Measurements from ENCODE around the gene COX4I1.

DNA sequence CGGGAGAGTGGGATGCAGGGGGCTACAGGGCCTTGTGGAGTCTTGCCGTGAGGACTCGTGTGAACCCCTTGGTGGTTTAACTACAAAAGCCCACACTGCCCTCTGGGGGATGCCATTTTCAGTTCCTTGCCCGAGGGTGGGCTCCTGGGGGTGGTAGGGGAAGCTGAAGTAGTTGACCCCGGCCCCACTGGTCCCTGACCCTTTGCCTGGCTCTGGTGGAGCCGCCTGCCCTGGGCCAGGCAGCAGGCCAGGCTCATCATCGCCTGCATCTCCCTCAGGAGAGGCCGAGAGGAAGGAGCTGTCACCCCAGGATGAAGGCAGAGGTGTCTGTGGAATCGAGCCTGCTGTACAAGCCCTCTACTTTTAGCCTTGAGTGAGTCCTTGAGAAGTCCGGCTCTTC is 10.2 kb downstream of the COX4I1 start:
- TF ChIP-seq POLR2A (IDR thresholded peaks at IDR 0.05): no peak
- TF ChIP-seq, protein P1, sequence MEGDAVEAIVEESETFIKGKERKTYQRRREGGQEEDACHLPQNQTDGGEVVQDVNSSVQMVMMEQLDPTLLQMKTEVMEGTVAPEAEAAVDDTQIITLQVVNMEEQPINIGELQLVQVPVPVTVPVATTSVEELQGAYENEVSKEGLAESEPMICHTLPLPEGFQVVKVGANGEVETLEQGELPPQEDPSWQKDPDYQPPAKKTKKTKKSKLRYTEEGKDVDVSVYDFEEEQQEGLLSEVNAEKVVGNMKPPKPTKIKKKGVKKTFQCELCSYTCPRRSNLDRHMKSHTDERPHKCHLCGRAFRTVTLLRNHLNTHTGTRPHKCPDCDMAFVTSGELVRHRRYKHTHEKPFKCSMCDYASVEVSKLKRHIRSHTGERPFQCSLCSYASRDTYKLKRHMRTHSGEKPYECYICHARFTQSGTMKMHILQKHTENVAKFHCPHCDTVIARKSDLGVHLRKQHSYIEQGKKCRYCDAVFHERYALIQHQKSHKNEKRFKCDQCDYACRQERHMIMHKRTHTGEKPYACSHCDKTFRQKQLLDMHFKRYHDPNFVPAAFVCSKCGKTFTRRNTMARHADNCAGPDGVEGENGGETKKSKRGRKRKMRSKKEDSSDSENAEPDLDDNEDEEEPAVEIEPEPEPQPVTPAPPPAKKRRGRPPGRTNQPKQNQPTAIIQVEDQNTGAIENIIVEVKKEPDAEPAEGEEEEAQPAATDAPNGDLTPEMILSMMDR (IDR thresholded peaks at IDR 0.05): no peak

Measured in thyroid gland (tissue), 4 donors.